Cardiac muscle cell (in vitro differentiated cells and primary cell): ENCODE data around the gene TRIM67. TPM values are rescaled to one million over a fixed set of nuclear protein-coding genes. Genes with fewer than 3 reads are reported as not detected.
A peak's percentile ranks its signal among the peaks of the same experiment; 100 is the strongest.
"Not testable (repeated sequence)": the region's sequence is repeated elsewhere in the genome, so short reads cannot be mapped to it uniquely, and the experiment has no call there.

Experiments
- DNase-seq, 2 donors: peaks; one replicate each; pipeline versions ENCODE4 v3.0.0 to v3.0.0-alpha.2; 2010 to 2017; ENCODE audit warnings: low read depth in 1 of 2, low spot score in 1 of 2
- H3K27ac ChIP-seq: fragments of 200-600 bp; sonication (generic); 2 replicates; pipeline ENCODE4 v1.5.1; 2016
- H3K27me3 ChIP-seq: fragments of 200-600 bp; sonication (generic); 2 replicates; pipeline ENCODE4 v1.6.0; 2016; ENCODE audit warnings: control low read depth
- H3K36me3 ChIP-seq: fragments of 200-600 bp; sonication (generic); 2 replicates; pipeline ENCODE4 v1.5.1; 2016; ENCODE audit warnings: control low read depth
- H3K4me1 ChIP-seq: fragments of 200-600 bp; sonication (generic); 2 replicates; pipeline ENCODE4 v1.8.1; 2017; ENCODE audit warnings: low read depth, mild to moderate bottlenecking, mixed run types
- H3K4me3 ChIP-seq: fragments of 200-600 bp; sonication (generic); 2 replicates; pipeline ENCODE4 v1.5.1; 2016; ENCODE audit warnings: mild to moderate bottlenecking
- H3K9me3 ChIP-seq: fragments of 200-600 bp; sonication (generic); 2 replicates; pipeline ENCODE4 v1.5.1; 2017; ENCODE audit warnings: low read depth, mild to moderate bottlenecking, control low read depth
- CTCF ChIP-seq: IDR thresholded peaks from 2 replicates; pipeline ENCODE4 v1.5.1; 2012; ENCODE audit warnings: low read depth, mild to moderate bottlenecking, low read length
- polyA plus RNA-seq: library from polyadenylated mRNA; unstranded; fragments of >200 nt; fragmentation: Nextera tagmentation; extraction: Ambion mirVana; gene quantifications from 2 replicates; pipeline ENCODE4 v1.2.1, GENCODE V29; 2016
- total RNA-seq: library from RNA; depleted of rRNA; stranded (reverse); fragments of >200 nt; gene quantifications from 2 replicates; pipeline ENCODE4 v1.2.3, GENCODE V29; 2016

The TRIM67 gene
- total and polyA plus RNA-seq, 2 experiments from 2014 or later = 0.06 TPM; not detected in 1

GRCh38 chr1:231210126-231210525 lies 48.3 kb downstream of the TRIM67 start:
- H3K27me3 ChIP-seq = peaks cover 17% of the 10 kb centered on the region
- no peaks in the 10 kb centered on the region for H3K4me1 ChIP-seq
- TF ChIP-seq CTCF = no peak
- no peak overlapping the region for H3K27ac ChIP-seq
- H3K36me3 ChIP-seq = no peaks in the 10 kb centered on the region
- DNase-seq = no peak
- H3K4me3 ChIP-seq = no peak overlapping the region
- H3K9me3 ChIP-seq = no peaks in the 10 kb centered on the region

GRCh38 chr1:231211005-231211857 lies 49.4 kb downstream of the TRIM67 start:
- TF ChIP-seq CTCF = peak; percentile 88
- peaks cover 27% of the 10 kb centered on the region for H3K27me3 ChIP-seq
- H3K27ac ChIP-seq = no peak overlapping the region
- peak overlapping the region; percentile 19 for H3K4me3 ChIP-seq
- no peaks in the 10 kb centered on the region for H3K9me3 ChIP-seq
- peak; percentile 69 to 81 for DNase-seq
- no peaks in the 10 kb centered on the region for H3K4me1 ChIP-seq
- H3K36me3 ChIP-seq = no peaks in the 10 kb centered on the region

- H3K27me3 ChIP-seq = peaks cover 37% of the 10 kb centered on the region
- not testable (repeated sequence) for H3K4me1 ChIP-seq, H3K4me3 ChIP-seq, H3K9me3 ChIP-seq, H3K36me3 ChIP-seq, DNase-seq, H3K27ac ChIP-seq
These were observed 50.4 kb downstream of the TRIM67 start for GRCh38 chr1:231212301-231212700.

GRCh38 chr1:231213831-231214573 lies 52.1 kb downstream of the TRIM67 start:
- Histone ChIP-seq H3K4me3 (no peak overlapping the region), H3K9me3 (no peaks in the 10 kb centered on the region), H3K27ac (no peak overlapping the region), H3K4me1 (no peaks in the 10 kb centered on the region), H3K27me3 (peaks cover 52% of the 10 kb centered on the region), H3K36me3 (no peaks in the 10 kb centered on the region)
- DNase-seq = no peak
- no peak for TF ChIP-seq CTCF

- Histone ChIP-seq H3K36me3 (no peaks in the 10 kb centered on the region), H3K9me3 (no peaks in the 10 kb centered on the region), H3K27ac (no peak overlapping the region), H3K4me1 (no peaks in the 10 kb centered on the region), H3K27me3 (peaks cover 52% of the 10 kb centered on the region), H3K4me3 (no peak overlapping the region)
- TF ChIP-seq CTCF = no peak
- DNase-seq = no peak
These were observed 53.2 kb downstream of the TRIM67 start for GRCh38 chr1:231214918-231215680.
